IPS-20b (cell line): ENCODE results near the gene EOLA1.
"Not testable (repeated sequence)": the region's sequence is repeated elsewhere in the genome, so short reads cannot be mapped to it uniquely, and the experiment has no call there.

ENCODE experiments used
- H3K27ac ChIP-seq: one replicate; pipeline ENCODE4 v1.5.1; 2013; ENCODE audit warnings: low read length
- H3K27me3 ChIP-seq: 2 replicates; pipeline ENCODE4 v1.6.1; 2013; ENCODE audit warnings: mild to moderate bottlenecking, low read length, inconsistent platforms; ENCODE audit not compliant: insufficient read depth
- H3K36me3 ChIP-seq: 2 replicates; pipeline ENCODE4 v1.6.1; 2013; ENCODE audit warnings: low read depth, mild to moderate bottlenecking, inconsistent platforms, low read length, moderate library complexity; ENCODE audit not compliant: insufficient read depth
- H3K4me1 ChIP-seq: 2 replicates; pipeline ENCODE4 v1.6.1; 2013; ENCODE audit warnings: mild to moderate bottlenecking, control low read depth, inconsistent platforms, low read length, moderate library complexity; ENCODE audit not compliant: insufficient read depth
- H3K4me3 ChIP-seq: 2 replicates; pipeline ENCODE4 v1.5.1; 2013; ENCODE audit warnings: mild to moderate bottlenecking, low read length, inconsistent platforms
- H3K9ac ChIP-seq: 2 replicates; pipeline ENCODE4 v1.6.1; 2013; ENCODE audit warnings: low read depth, mild to moderate bottlenecking, inconsistent platforms, low read length, moderate library complexity
- H3K9me3 ChIP-seq: 2 replicates; pipeline ENCODE4 v1.6.1; 2013; ENCODE audit warnings: mild to moderate bottlenecking, low read depth, low read length, inconsistent platforms; ENCODE audit not compliant: insufficient read depth

EOLA1 gene

GRCh38 chrX:149540621-149541520 lies at the start of gene EOLA1:
Gene EOLA1, plus strand, starts transcription at chrX:149541012. Its CDS starts 4,619 bp downstream, at chrX:149545631.
- Histone ChIP-seq H3K36me3 (no peaks in the 10 kb centered on the region), H3K4me1 (peaks cover 3% of the 10 kb centered on the region; the same call in 1 of the 2 replicates), H3K27ac (no peak within 1 kb of the TSS), H3K4me3 (peak within 1 kb of the TSS; percentile 83), H3K9ac (peak within 1 kb of the TSS; percentile 37; the same call in 1 of the 2 replicates), H3K27me3 (peaks cover 7% of the 10 kb centered on the region; the same call in 1 of the 2 replicates), H3K9me3 (no peaks in the 10 kb centered on the region)

GRCh38 chrX:149491812-149492211 lies 49.0 kb upstream of the EOLA1 start:
- H3K27ac ChIP-seq: no peak overlapping the region
- no peak overlapping the region for H3K4me3 ChIP-seq
- H3K27me3 ChIP-seq: no peaks in the 10 kb centered on the region
- no peaks in the 10 kb centered on the region for H3K9me3 ChIP-seq
- H3K36me3 ChIP-seq: peaks cover 50% of the 10 kb centered on the region
- no peak overlapping the region for H3K9ac ChIP-seq
- no peaks in the 10 kb centered on the region for H3K4me1 ChIP-seq

DNA sequence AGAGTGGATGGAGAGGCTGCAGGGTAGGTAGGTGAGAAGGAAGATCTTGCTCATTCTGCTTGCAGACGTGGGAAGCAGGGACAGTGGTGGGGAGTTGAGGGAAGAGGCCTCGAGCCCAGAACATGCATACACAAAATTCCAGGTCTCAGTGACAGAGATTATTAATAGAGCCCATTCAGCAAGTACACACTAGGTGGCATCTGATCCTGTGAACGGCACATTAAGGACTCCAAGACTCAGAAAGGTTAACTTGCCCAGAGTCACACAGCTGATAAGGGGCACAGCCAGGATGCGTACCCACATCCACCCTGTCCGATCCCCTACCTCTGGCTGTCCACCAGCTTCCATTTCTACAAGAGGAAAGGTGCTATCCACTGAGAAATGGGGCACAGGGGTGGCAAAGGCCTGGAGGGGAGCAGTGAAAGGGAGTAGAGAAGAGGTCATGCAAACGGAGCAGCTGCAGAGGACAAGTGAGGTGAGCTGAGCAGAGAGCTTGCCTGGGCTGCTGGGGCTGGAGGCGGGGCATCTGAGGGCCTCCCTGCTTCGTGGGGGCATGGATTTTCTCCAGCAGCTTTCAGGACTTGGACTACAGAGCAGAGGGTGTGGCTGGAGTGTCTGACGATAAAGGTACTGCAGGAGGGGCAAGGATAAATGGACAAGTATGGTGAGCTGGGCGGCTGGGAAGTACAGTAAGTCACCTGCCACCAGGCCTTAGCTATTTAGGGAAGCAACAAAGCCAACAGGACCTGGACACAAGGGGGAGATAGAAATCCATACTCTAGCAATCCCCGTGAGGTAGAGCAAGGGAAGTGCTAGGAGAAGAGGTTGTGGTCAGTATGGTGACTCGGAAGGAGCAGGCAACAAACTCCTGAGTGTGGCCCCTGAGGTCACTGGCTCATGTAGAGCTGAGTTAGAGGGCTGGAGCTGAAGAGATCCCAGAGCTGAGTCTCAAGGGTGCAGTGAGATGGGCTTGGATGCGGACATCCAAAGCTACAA lies 46.9 kb upstream of the EOLA1 start:
- H3K4me1 ChIP-seq: no peaks in the 10 kb centered on the region
- no peaks in the 10 kb centered on the region for H3K27me3 ChIP-seq
- no peaks in the 10 kb centered on the region for H3K9me3 ChIP-seq
- peaks cover 62% of the 10 kb centered on the region for H3K36me3 ChIP-seq
- no peak overlapping the region for H3K4me3 ChIP-seq
- no peak overlapping the region for H3K9ac ChIP-seq
- no peak overlapping the region for H3K27ac ChIP-seq

GRCh38 chrX:149494844-149495565 lies 45.8 kb upstream of the EOLA1 start:
- no peak overlapping the region for H3K9ac ChIP-seq
- H3K9me3 ChIP-seq: no peaks in the 10 kb centered on the region
- no peak overlapping the region for H3K27ac ChIP-seq
- no peak overlapping the region for H3K4me3 ChIP-seq
- H3K27me3 ChIP-seq: no peaks in the 10 kb centered on the region
- H3K4me1 ChIP-seq: no peaks in the 10 kb centered on the region
- peaks cover 57% of the 10 kb centered on the region for H3K36me3 ChIP-seq

DNA sequence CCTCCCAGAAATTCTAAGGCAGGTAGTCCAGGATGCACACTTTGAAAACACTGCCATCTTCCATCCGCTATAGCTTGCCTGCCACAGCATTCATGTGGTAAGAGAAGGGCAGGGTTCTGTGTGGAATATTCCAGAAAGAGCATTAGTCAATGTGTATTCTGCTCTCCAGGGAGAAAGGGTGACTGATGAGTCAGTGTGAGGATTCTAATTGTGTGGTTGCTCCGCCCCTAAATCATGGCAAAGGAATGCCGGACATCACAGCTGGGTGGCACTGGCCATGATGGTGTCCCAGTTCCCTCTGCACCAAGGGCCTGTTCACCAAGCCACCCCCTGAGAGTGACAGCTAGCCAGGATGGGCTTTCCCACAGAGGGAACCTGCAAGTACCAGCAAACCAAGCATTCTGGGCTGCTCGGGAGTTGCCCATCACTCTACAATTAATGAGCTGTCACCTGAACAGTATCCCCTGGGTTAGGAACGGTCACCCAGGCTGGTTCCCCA lies 45.2 kb upstream of the EOLA1 start:
- Histone ChIP-seq H3K4me1 (no peaks in the 10 kb centered on the region), H3K27ac (no peak overlapping the region), H3K27me3 (no peaks in the 10 kb centered on the region), H3K36me3 (peaks cover 61% of the 10 kb centered on the region), H3K4me3 (no peak overlapping the region), H3K9ac (no peak overlapping the region), H3K9me3 (no peaks in the 10 kb centered on the region)

GRCh38 chrX:149497054-149497453 lies 43.8 kb upstream of the EOLA1 start:
- H3K4me3 ChIP-seq: no peak overlapping the region
- H3K27ac ChIP-seq: no peak overlapping the region
- H3K9me3 ChIP-seq: no peaks in the 10 kb centered on the region
- no peak overlapping the region for H3K9ac ChIP-seq
- no peaks in the 10 kb centered on the region for H3K27me3 ChIP-seq
- H3K4me1 ChIP-seq: no peaks in the 10 kb centered on the region
- peaks cover 56% of the 10 kb centered on the region for H3K36me3 ChIP-seq

DNA sequence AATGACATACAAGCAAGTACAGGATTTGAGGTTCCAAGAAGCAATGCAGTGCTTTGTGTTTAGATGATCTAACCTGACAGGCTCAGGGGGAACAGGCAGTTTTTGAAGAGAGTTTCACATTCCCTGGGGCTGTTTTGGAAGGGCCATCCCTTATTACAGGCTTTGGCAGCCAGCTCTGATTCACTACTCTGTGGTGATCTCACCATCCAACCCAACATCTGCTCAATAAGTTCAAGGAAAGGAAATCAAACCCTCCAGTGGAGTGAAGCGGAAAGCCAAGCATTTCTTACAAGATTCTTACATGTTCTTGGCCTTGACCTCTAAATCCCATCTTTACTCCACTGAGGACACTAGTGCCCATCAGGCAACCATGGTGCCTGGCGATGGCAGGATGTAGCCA lies 43.2 kb upstream of the EOLA1 start:
- Histone ChIP-seq H3K4me1 (no peaks in the 10 kb centered on the region), H3K36me3 (peaks cover 59% of the 10 kb centered on the region), H3K27ac (no peak overlapping the region), H3K4me3 (no peak overlapping the region), H3K27me3 (no peaks in the 10 kb centered on the region), H3K9ac (no peak overlapping the region), H3K9me3 (no peaks in the 10 kb centered on the region)

DNA sequence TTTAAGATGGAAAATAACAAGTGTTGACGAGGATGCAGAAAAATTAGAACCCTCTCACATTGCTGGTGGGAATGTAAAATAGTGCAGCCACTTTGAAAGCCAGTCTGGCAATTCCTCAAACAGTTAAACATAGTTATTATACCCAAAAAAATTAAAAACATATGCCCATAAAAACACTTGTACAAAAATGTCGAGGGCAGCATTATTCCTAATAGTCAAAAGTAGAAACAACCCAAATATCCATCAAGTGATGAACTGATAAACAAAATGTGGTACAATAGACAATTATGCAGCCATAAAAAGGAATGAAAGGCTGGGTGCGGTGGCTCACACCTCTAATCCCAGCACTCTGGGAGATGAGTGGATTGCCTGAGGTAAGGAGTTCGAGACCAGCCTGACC lies 42.0 kb upstream of the EOLA1 start:
- Histone ChIP-seq H3K4me3 (no peak overlapping the region), H3K4me1 (no peaks in the 10 kb centered on the region), H3K9ac (no peak overlapping the region), H3K36me3 (peaks cover 59% of the 10 kb centered on the region), H3K27ac (no peak overlapping the region), H3K27me3 (no peaks in the 10 kb centered on the region), H3K9me3 (no peaks in the 10 kb centered on the region)

GRCh38 chrX:149499766-149500165 lies 41.0 kb upstream of the EOLA1 start:
- no peak overlapping the region for H3K9ac ChIP-seq
- H3K27me3 ChIP-seq: no peaks in the 10 kb centered on the region
- peaks cover 51% of the 10 kb centered on the region for H3K36me3 ChIP-seq
- H3K4me1 ChIP-seq: no peaks in the 10 kb centered on the region
- no peak overlapping the region for H3K4me3 ChIP-seq
- no peaks in the 10 kb centered on the region for H3K9me3 ChIP-seq
- no peak overlapping the region for H3K27ac ChIP-seq

- H3K9ac ChIP-seq, H3K4me1 ChIP-seq, H3K4me3 ChIP-seq, H3K27me3 ChIP-seq, H3K9me3 ChIP-seq, H3K27ac ChIP-seq: not testable (repeated sequence)
- peaks cover 23% of the 10 kb centered on the region for H3K36me3 ChIP-seq
Observed at GRCh38 chrX:149502923-149503322, 37.9 kb upstream of the EOLA1 start.

DNA sequence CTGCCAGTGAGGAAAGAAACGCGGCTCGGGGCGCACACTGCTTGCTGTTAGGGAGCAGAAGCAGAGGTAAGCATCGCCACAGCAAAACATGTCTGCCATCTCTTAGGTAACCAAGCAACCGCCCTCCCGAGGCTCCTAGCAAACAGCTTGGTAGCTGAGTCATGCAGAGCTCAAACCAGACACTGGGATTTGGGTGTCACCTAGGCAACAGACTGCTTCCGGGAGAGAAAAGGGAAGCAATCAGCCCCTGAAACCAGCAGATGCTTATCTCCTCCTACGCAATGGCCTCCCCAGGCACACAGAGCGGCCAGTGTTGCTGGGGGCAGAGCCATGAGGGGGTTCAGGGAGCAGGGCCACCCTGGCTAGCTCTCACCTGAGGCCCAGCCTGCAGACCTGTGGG lies 37.4 kb upstream of the EOLA1 start:
- H3K27ac ChIP-seq, H3K9me3 ChIP-seq, H3K27me3 ChIP-seq, H3K9ac ChIP-seq, H3K4me3 ChIP-seq, H3K4me1 ChIP-seq: not testable (repeated sequence)
- peaks cover 18% of the 10 kb centered on the region for H3K36me3 ChIP-seq
